LNCAP (cell line): ENCODE results near the gene GOLGA7B.

Source experiments
- CTCF ChIP-seq: fragments of 450-650 bp; IDR thresholded peaks from 2 replicates; pipeline ENCODE4 v1.5.1; 2017; ENCODE audit warnings: mild to moderate bottlenecking

Gene GOLGA7B

GRCh38 chr10:97892939-97893338, 43.3 kb downstream of the GOLGA7B start:
- TF ChIP-seq CTCF: no peak

GRCh38 chr10:97894092-97894491, 44.4 kb downstream of the GOLGA7B start:
- no peak for TF ChIP-seq CTCF

GRCh38 chr10:97895084-97895483, 45.4 kb downstream of the GOLGA7B start:
- TF ChIP-seq CTCF: no peak

- TF ChIP-seq CTCF: no peak
Observed at GRCh38 chr10:97895915-97896314, 46.3 kb downstream of the GOLGA7B start.

- no peak for TF ChIP-seq CTCF
Observed at GRCh38 chr10:97896756-97897358, 47.2 kb downstream of the GOLGA7B start.

GRCh38 chr10:97898429-97898828, 48.8 kb downstream of the GOLGA7B start:
- no peak for TF ChIP-seq CTCF

GRCh38 chr10:97901381-97901780, 51.7 kb downstream of the GOLGA7B start:
- no peak for TF ChIP-seq CTCF
